HG03571 (cell line): ENCODE data around the gene LRP1.

Experiments
- ATAC-seq: cut with Tn5 transposase; IDR thresholded peaks from one replicate; pipeline ENCODE4 v1.9.1; 2021; ENCODE audit not compliant: unreplicated experiment

LRP1 gene

DNA sequence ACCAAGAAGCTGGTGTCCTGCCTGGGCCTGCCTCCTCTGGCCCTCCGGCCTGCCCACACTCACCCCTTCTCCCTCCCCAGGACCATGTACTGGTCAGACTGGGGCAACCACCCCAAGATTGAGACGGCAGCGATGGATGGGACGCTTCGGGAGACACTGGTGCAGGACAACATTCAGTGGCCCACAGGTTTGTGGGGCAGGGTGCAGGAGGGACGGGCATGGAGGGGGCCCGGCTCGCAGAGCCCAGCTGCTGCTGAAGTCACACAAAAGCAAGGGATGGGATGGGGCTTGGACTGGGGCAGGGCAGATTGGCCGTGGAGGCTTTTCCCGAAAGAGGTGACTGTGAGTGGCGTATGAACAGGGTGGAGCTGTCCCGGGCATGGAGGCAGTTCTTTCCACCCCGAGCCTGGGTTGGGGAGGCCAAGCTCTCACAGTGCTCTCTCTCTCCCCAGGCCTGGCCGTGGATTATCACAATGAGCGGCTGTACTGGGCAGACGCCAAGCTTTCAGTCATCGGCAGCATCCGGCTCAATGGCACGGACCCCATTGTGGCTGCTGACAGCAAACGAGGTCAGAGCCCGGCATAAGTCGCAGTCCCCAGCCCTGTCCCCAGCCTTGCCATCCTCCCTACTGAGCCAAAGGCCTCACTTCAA is 80.5 kb downstream of the LRP1 start:
- no peak for ATAC-seq

DNA sequence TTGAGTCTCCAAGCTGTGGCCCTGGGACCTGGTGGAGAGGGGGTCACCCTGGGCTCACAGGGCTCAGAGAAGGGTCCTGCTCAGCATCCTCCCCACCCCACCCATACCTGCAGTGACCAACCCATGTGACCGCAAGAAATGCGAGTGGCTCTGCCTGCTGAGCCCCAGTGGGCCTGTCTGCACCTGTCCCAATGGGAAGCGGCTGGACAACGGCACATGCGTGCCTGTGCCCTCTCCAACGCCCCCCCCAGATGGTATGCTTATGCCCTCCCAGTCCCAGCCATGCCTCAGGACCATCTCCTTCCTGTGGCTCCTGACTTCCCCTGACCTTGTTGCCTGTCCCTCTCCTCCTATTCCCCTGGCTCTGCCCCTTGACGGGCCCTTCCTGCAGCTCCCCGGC is 81.6 kb downstream of the LRP1 start:
- no peak for ATAC-seq

DNA sequence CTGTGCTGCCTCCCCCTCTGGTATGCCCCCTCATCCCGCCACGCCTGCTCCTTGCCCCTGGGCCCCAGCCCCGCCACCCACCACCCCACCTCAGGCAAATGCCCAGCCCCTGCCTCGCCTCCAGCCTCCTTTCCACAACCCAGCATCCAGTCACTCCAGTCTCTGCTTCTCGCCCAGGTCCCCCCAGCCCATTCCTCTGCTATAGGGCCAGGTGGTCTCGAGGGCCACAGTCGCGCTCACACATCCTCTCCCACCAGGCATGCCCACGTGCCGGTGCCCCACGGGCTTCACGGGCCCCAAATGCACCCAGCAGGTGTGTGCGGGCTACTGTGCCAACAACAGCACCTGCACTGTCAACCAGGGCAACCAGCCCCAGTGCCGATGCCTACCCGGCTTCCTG is 82.2 kb downstream of the LRP1 start:
- ATAC-seq = no peak

DNA sequence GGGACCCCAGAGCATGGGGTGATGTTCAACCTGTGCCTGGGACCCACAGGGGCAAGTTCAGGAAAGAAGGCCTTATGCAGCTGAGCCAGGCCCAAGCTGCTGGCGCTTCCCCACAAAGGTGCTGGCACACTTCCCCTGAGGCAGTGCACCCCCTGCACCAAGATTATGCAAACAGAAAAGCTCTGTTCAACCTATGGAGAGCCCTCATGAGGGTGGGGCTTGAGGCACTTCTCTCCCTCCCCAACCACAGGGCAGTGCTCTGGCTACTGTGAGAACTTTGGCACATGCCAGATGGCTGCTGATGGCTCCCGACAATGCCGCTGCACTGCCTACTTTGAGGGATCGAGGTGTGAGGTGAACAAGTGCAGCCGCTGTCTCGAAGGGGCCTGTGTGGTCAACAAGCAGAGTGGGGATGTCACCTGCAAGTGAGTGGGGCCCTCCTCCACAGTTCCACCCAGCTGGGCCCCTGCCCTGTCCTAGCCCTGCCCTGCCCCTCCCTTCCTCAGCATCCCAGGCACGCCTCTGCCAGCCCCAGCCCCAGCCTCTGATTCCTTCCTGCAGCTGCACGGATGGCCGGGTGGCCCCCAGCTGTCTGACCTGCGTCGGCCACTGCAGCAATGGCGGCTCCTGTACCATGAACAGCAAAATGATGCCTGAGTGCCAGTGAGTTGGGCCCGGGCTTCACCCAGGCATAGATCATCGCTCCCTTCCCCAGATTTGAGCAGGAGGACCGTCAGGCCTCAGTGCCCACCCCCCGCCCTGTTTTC is 82.8 kb downstream of the LRP1 start:
- no peak for ATAC-seq

DNA sequence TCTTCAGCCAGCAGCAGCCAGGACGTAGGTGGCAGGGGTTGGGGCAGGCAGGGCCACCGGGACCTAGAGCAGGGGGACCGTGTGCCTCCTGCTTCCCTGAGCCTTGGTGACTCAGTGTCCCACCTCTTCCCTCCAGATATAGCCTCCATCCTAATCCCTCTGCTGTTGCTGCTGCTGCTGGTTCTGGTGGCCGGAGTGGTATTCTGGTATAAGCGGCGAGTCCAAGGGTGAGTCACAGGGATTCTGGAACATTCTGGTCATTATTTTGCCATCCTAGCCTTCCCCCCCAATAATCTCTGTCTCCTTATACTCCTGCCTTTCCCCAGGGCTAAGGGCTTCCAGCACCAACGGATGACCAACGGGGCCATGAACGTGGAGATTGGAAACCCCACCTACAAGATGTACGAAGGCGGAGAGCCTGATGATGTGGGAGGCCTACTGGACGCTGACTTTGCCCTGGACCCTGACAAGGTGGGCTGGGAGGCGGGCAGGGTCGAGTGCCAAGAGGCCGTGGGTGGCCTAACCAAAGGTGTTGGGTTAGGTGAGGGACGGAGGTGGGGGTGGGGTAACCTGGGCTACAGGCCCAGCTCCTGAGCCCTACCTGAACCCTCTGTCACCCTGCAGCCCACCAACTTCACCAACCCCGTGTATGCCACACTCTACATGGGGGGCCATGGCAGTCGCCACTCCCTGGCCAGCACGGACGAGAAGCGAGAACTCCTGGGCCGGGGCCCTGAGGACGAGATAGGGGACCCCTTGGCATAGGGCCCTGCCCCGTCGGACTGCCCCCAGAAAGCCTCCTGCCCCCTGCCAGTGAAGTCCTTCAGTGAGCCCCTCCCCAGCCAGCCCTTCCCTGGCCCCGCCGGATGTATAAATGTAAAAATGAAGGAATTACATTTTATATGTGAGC is 83.8 kb downstream of the LRP1 start:
- ATAC-seq = no peak

DNA sequence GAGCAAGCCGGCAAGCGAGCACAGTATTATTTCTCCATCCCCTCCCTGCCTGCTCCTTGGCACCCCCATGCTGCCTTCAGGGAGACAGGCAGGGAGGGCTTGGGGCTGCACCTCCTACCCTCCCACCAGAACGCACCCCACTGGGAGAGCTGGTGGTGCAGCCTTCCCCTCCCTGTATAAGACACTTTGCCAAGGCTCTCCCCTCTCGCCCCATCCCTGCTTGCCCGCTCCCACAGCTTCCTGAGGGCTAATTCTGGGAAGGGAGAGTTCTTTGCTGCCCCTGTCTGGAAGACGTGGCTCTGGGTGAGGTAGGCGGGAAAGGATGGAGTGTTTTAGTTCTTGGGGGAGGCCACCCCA is 84.4 kb downstream of the LRP1 start:
- no peak for ATAC-seq

DNA sequence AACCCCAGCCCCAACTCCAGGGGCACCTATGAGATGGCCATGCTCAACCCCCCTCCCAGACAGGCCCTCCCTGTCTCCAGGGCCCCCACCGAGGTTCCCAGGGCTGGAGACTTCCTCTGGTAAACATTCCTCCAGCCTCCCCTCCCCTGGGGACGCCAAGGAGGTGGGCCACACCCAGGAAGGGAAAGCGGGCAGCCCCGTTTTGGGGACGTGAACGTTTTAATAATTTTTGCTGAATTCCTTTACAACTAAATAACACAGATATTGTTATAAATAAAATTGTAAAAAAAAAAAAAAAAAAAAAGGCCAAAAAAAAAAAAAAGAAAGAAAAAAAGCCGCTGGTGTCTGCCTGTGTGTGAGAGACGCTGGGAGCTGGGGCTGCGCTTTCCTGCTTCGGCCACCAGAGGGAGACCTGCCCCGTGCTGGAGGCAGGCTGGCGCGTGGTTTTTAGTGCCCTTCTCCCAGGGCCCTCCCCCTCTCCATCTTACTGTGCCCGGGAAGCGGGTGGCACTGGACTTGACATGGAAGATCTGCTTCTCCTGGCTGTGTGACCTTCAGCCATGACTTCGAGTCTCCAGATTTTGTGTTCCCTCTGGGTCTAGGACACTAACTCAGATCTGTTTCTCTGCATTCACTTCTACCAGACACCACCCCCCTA is 84.9 kb downstream of the LRP1 start:
- no peak for ATAC-seq

DNA sequence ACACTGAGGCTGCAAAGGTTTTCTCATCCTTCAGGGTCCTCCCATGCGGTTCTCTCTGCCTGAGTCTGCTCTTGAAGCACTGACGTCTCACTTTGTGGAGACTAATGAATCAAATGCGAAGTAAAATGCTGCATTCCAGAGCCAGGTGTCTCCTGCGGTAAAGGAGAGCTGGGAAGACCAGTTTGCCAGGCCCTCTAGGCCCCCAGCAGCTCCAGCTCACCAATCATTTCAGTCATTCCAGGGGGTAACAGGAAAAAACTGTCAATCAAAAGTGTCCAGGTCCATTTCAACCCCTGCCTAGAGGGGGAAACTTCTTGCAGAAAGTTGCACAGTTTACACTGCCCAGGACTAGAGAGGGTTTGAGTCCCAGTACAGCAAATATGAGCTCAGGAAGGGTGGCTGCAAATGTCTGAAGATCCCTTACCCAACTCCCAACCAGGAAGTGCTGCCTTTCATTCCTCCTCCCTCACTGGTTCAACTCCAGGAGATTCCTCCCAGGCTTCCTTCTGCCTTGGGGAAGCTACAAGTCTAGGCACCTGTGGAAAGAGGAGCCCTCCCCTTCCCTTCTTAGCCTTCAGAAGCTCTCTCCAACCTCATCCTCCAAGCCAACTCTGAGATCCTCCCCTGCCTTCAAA is 85.6 kb downstream of the LRP1 start:
- ATAC-seq = no peak

DNA sequence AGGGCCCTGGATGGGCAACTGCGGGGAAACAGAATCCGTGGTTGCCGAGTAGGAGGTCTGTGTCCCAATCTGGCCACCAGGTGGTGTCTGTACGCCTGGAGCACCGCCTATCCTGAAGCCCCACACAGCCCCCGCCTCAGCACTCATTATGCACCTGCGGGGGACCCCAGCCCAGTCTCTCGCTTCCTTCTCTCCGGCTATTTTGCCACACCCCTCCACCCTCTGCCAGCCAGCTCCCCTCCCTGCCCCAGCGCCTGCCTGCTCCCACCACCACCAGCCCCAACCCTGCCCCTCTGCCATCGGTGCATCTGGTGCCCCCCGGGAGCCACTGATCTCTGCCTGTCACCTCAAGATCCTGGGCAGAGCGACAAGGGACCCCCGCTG is 86.1 kb downstream of the LRP1 start:
- ATAC-seq = no peak

DNA sequence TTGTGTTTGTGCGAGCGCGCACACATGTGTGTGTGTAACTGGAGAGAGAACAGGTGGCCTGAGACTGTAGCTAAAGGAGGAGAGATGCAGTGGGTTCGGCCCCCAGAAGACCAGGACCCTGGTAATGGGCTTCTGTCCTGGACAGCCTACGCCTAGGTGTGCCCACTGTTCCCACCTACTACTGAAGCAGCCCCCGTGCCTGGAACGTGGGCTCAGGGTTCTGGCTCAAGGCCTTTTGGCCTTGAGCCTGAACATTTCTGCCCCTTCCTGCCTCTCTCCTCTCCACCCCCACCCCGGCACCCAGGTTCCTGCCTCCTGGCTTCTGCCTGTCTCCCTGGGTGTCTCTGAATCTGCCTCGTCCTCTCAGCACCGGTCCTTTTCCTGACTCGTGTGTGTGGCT is 86.8 kb downstream of the LRP1 start:
- no peak for ATAC-seq

DNA sequence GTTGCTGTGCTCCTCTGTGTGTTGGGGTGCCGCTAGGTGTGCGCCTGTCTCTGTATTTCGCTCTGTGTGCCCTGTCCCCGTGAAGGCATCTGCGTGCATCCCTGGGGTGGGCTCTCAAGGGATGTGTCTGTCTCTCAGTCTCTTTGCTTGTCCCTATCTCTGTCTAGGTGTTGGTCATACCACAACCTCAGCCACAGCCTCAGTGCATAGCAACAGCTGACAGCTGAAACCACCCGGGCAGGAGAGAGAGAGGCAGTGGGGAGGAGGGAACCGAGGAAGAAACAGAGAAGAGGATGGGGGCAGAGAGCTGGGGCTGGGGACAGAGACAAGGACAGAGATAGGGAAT is 87.4 kb downstream of the LRP1 start:
- ATAC-seq = no peak

DNA sequence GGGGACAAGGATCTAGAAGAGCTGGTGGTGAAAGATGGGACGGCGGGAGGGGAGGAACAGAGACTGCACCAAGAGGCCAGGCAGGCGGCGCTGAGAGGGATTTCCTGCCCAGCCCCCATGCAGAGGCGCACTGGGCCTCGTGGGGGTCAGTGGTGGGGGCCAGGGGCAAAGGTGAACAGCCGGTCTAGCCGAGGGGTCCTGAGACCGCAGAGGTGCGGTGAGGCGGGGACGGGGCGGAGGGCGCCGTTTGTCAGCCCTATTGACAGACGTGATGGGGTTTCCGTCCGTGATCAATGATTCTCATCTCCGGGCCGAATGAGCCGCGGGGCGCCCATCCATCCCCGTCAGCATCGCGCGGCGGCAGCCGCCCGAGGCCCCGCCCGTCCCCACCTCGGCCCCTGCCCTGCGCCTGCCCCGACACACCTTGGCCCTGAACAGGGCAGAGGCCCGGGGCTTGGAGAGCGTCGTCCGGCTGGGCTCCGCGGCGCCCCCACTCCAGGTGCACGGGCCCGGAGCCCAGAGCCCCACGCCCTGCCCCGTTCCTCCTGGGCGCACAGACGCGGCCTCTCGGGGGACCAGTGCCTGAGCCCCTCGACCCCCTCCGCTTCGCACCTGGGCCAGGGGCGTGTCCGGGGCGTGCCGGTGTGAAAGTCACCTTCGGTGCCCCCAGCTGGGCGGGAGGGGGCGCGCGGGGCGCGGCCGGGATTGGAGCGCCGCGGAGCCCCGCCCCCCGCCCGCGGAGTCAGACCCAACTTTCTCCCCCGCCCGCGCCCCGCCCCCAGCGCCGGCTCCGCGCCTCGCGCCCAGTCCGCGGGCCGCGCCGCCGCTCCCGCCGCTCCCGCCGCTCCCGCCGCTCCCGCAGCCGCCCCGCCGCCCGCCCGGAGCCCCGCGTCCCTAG is 88.0 kb downstream of the LRP1 start, which contains the start of gene NXPH4:
NXPH4 (plus strand) TSS at position 781 of the 898 bp plus-strand sequence. CDS start 176 bp downstream, outside the sequence.
- no peak for ATAC-seq

DNA sequence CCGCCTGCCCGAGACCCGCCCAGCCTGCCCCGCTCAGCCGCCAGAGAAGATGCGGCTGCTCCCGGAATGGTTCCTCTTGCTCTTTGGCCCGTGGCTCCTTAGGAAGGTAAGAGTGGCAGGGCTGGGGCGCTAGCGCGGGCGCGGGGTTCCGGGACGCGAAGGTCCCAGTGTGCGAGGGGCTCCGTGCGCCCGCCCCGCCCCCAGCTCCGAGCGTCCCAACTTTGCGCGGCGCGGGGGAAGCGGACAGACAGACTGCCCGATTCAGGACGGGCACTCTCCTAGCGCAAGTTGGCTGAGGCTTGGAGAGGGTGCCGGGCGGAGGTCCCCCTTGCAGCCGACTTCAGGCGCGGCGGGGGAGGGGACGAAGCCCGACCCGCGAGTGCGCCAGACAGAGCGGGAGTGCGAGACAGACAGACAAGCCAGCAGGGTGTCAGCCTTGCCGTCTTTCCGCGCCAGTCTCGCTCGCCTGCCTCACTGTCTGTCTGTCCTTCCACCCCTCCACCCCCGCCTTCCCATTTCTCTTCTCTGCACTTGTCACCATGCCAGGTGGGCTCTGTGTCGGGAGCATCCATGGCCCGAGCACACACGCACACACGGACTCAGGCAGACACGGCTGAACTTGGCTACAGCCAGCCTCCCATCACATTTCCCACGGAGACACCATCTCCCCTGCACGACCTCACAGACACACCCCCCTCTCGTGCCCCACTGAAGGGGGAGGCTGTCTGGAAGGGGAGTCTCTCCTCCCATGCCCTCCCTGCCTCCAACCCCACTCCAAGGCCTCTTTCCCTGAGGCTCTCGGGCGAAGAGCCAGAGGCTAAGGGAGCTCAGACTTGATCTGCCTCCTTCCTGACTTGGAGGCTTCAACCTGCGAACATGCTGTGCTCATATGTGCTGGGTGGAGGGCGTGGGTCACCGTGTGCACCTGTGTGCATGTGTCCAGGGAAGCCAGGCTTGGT is 88.9 kb downstream of the LRP1 start:
- no peak for ATAC-seq

DNA sequence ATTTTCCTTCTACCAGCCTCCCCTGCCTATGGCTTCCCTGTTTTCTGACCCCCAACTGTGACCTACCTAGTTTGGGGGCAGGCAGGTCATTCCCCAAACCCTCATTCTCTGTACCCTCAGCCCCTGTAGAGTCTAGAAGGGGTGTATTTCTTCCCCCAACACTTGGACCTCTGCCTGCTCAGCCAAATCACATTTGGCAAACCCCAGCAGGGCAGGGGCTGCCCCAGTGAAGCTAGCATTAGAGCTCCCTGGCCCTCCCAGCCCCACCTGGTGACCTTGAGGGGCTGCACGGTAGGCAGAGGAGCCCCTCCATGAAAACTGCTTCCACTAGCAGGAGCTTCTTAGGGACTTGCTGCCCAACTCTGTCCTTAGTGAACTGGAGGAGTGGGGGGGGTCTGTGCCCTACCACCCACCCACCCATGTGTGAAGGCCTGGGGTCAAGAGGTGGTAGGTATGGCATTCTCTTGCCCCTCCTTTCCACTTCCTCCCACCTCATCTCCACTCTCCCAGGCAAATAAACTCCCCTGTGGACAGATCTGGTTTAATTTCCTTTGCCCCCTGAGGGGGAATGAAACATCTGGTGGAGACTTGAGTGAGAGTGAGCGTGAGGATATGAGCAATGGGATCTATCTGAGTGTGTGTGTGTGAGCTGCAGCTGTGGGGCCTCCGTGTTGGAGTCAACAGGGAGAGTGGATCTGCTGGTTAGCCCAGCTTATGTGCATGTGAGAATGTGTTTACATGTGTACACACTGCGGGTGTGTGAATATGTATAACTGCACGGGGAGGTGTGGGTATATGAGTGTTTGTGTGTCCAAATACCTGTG is 90.0 kb downstream of the LRP1 start:
- no peak for ATAC-seq

DNA sequence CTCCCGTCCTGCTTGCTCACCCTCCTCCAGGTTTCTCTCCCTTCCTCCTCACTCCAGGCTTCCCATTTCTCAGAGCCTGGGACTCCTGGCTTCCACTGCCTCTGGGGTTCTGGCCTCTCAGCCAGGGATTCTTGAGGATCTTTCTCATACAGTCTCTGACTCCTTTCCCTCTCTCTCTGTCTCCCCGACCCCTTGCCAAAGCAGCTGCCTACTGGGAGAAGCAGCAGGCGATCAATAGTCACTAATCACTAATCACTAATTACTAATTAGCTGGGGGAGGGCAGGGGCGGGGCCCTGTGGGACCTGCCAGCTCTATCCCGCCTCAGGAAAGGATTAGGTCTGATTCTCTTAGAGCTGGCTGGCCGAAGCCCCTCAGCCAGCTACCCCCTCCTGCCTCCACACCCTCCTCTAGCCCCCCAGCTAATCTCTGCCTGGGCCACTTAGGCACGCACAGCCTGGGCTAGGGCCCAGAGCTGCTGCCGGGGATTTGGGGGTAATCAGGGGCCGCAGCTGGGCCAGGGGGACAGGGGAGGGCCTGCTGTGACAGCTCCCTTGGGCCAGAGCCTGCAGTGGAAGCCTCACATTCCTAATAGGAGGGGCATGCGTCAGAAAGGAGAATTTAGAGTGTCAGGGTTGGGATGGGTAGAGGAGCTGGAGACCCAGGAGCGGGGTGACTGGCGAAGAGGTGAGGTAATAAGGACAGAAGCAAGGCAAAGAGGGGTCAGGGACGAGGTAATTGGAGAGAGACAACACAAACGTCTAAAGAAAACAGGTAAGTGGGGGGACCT is 91.1 kb downstream of the LRP1 start:
- no peak for ATAC-seq

DNA sequence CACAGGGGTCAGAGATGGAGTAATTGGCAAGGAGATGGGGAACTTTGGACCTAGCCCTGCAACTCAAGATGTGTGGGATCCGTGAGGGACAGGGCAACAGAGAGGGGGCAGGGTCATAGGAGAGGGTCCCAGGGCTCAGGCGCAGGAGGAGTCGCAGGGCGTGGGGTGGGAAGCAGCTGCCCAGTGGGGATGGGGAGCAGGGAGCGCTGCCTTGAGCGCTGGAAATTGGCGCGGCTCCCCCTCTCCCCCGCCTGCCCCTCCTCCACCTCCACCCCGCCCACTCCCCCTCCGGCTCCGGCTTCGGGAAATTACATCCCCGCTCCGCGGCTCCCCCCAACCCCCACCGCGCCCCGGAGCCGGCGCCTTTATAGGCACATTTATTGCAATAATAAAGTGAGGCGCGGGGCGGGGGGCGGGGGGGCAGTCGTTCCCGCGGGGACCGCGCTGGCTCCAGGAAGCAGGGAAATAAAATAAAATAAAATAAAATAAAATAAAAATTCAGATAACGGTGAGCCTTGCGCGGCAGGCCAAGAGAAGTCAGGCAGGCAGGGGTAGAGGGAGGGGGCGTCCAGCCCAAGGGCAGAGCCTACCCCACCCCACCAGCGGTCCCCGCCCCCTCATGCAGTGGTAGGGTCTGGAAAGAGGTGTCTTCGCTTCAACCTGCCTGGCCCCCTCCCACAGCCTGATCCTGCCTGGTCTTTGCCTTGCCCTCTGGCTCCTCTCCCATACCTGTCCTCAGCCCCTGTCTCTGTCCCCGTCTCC is 91.9 kb downstream of the LRP1 start:
- ATAC-seq = no peak
